Right ventricle myocardium superior (tissue), 1 donor: ENCODE measurements around the gene SEMA6D. TPM values are rescaled to one million over a fixed set of nuclear protein-coding genes. Genes with fewer than 3 reads are reported as not detected.

Source experiments
- ATAC-seq: fragments of 200-7000 bp; cut with Tn5 transposase; one replicate; pipeline ENCODE4 v1.9.1; 2020; ENCODE audit warnings: mild to moderate bottlenecking; ENCODE audit not compliant: poor library complexity
- DNase-seq: peaks from one replicate; pipeline ENCODE4 v3.0.0-alpha.2; 2020
- intact Hi-C: fragments of 100-400 bp; cut with DNase I; formaldehyde crosslinking; loops from one replicate; pipeline ENCODE4 v1.11.2; 2022
- long read RNA-seq: library from polyadenylated mRNA; unstranded; transcript quantifications from one replicate; pipeline ENCODE4 v2.0.0, GENCODE V29; 2021
- total RNA-seq: library from RNA; stranded (reverse); fragmentation: NEBNext Ultra II Directional; extraction: Animal tissue kit (Norgen Biotek cat#: 25700); gene quantifications from one replicate; pipeline ENCODE4 v1.2.1, GENCODE V29; 2021
- donor health status: DM: no; HTN: yes; CAD: no; lungs with severe emphysema.

SEMA6D gene
- total RNA-seq = 16.5 TPM
- long read RNA-seq, partial matches to known transcripts = 1 of 8 reads
- long read RNA-seq, other reads (novel, unspliced or antisense) = 6 of 8 reads

DNA sequence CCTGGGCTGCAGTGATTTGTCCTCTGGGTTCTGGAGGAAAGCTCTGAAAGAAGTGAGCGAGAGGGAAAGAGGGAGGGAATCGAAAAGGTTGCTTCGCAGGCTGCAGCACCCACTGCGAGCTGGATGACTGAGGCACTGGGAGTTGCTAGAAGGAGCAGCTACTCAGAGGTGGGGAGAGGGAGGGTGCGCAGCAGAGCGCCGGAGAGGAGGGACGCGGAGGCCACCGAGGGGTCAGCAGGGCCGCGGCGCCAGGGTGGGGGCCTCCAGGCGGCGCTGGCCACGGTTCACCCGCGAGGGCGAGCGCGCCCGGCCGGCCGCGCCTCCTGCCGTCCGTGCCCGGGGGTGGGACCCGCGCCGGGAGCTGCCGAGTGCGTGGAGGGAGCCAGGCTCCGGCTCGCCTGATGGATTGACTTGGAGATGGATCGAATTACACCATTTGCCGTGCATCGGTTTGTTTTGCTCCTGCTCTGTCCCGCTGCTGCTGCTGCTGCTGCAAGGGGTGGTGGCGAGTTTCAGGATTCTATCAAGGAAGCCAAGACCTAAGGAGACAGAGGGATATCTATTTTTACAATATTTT lies at the start of gene SEMA6D:
SEMA6D (plus strand) TSS at position 470 of the 577 bp plus-strand sequence. CDS start 42,294 bp downstream, outside the sequence.
- ATAC-seq = peak; percentile 88
- intact Hi-C loops = loop anchor here (5.0 to 10.0 kb wide), 2 partner anchors 58 to 210 kb away; no protein-coding TSS in a partner anchor
- DNase-seq = peak; percentile 84

DNA sequence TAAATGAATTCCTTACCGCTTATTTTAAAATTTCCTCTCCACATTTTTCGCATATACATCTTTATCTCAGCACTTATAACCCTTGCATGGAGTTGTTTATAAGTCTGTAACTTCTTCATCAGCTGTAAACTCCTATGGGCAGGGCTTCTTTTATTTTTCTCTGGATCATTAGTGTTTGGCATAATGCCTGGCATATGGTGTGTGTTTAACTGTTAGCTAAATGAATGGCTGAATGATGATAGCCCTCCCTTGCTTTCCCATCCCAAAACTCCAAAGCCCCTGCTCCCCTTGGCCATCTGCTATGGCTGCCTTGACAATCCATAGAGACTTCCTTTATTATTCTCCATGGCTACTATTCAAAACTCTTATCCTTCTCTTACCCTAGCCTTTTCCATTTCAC lies 48.1 kb upstream of the SEMA6D start:
- DNase-seq (no peak), ATAC-seq (no peak)
- intact Hi-C loops = no loop called here

DNA sequence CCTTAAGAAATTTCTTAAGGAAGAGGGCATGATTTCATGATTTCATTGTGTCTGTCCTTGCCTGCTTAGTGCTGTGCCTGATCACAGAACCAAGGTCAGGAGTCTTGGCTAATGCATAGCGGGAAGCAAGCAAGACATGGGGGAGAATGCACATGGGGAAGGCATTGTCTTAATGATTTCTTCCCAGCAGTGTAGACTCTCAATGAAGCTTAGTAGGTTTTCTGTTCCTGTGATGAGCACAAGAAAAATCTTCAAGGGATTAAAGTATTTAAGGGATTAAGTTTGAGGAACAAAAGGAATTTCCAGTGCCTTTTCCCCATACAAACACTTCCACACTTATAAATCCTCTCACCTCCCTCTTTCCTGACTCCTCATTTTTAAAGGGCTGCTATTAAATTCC lies 46.9 kb upstream of the SEMA6D start:
- ATAC-seq = no peak
- intact Hi-C loops = no loop called here

DNA sequence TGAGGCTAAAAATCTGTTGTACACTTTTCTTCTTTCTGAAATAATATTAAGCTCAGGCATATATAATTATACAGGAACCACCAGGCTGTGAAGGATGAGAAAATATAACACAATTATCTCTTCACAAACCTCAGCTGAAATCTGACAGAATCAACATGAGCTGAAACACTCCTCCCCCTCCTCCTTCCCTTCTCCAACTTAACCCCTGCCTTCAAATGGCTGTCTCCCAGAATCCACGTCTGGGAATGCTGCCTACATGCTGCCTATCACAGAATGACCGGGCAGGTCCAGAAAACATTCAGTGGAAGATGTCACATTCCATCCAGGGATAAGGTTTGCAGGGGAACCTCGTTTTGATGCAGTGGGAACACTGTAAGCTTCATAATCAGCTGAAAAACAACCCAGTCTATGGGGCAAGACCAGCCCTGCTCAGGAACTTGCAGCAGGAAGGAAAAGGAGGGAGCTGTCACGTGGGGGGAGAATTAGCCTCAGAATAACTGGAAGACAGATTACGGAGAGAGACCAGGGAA lies 44.0 kb upstream of the SEMA6D start:
- intact Hi-C loops = no loop called here
- DNase-seq (no peak), ATAC-seq (peak; percentile 59)

More for the DNA sequence above, 46.9 kb upstream of the SEMA6D start:
- DNase-seq = no peak

- intact Hi-C loops = no loop called here
- DNase-seq (no peak), ATAC-seq (no peak)
These were observed 42.6 kb upstream of the SEMA6D start for GRCh38 chr15:47674586-47675232.

DNA sequence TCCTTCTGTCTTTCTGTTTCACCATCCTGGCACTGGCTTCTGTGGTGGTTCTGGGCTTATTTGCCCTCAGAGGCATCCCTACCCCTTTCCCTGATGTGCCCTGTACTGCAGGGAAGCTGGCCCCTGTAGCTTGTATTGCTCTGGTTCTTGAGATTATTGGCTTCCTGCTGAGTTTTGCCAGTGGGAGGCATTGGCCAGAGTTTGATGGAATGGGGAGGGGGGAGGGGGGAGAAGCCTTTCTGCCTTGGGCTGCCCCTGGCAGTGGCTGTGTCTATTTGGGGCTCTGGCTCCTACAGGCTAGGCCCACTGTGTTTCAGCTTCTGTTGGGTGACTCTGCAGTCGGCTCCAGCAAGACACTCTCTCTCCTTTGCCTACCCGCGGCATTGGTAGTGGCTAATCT lies 41.6 kb upstream of the SEMA6D start:
- DNase-seq (no peak), ATAC-seq (no peak)
- intact Hi-C loops = no loop called here

GRCh38 chr15:47678040-47678439 lies 39.3 kb upstream of the SEMA6D start:
- ATAC-seq (no peak), DNase-seq (no peak)
- intact Hi-C loops = no loop called here

DNA sequence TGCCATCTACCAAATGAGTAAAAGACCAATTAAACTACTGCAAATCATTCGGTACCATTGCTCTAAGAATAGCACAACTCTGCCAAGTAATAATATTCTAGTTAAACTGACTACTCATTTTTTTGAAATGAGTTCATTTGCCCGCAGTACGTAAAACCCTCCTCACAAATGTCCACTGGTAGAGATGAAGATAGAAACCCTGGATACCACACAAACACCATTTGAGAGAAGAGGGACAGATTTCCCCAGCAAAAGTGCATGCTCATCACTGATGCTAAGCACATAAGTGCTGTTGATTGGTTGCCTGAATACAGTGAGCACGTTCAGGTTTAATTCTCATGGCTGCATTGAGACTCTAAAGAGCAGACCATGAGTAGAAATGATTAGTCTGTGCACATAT lies 34.6 kb upstream of the SEMA6D start:
- DNase-seq = no peak
- intact Hi-C loops = no loop called here
- no peak for ATAC-seq

GRCh38 chr15:47685141-47685870 lies 32.0 kb upstream of the SEMA6D start:
- ATAC-seq (no peak), DNase-seq (no peak)
- intact Hi-C loops = no loop called here

DNA sequence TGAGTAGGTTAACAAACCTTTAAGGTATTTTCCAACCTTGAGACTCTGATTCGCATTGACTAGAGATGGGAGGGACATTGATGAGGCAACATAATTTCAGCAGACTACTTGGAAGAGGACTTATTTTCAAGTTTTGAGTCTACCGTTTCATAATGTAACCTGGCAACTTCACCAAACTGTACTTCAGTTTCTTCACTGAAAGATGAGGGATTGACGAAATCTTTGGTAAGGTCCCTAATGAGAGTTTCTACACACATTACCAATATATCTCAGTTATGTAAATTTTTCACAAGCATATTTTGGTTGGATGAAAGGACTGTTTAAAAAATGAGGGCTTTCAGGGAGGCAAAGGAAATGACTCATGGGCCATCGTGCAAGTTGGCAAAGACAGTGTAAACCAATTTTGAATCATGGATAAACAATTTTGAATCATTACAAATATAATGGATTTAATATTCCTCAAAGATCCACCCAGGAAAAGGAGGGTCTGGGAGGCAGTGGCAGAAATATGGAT lies 28.7 kb upstream of the SEMA6D start:
- no peak for ATAC-seq
- no peak for DNase-seq
- intact Hi-C loops = no loop called here

GRCh38 chr15:47689660-47690059 lies 27.6 kb upstream of the SEMA6D start:
- no peak for ATAC-seq
- DNase-seq = no peak
- intact Hi-C loops = no loop called here

DNA sequence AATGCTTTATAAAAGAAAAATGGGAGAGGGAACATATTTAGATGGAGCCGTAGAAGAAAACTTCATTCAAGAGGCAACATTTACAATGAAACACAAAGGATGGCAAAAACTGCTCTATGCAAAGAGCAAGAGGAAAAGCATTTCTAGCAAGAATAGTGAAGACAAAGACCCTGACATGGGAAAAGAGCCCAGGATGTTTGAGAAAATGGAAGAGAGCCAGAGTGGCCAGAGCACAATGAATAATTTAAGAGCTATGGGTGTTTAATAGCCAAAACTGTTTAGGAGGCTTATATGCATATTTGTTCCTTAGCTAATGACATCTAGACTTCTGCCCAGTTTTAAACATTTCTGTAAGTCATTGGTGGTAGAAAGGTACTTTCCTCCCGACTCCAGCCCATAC lies 25.4 kb upstream of the SEMA6D start:
- ATAC-seq (no peak), DNase-seq (no peak)
- intact Hi-C loops = no loop called here

DNA sequence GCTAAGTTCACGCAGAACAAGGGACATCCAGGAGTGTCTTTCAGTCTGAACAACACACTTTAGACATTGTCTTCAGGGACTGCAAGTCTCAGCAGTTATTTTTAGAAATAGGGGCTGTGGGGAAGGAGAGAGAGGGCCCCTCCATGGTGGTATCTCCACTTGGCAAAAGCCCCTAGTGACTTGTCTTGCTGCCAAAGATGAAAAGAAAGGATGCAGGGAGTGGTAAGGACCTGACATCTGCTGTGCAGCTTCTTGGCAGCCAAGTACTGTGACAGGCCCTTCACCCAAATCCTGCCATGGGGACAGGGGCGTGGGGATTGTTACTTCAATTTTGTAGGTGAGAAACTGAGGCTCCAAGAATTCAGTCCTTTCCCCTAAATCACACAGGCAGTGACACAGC lies 21.0 kb upstream of the SEMA6D start:
- no peak for DNase-seq
- intact Hi-C loops = no loop called here
- ATAC-seq = no peak

DNA sequence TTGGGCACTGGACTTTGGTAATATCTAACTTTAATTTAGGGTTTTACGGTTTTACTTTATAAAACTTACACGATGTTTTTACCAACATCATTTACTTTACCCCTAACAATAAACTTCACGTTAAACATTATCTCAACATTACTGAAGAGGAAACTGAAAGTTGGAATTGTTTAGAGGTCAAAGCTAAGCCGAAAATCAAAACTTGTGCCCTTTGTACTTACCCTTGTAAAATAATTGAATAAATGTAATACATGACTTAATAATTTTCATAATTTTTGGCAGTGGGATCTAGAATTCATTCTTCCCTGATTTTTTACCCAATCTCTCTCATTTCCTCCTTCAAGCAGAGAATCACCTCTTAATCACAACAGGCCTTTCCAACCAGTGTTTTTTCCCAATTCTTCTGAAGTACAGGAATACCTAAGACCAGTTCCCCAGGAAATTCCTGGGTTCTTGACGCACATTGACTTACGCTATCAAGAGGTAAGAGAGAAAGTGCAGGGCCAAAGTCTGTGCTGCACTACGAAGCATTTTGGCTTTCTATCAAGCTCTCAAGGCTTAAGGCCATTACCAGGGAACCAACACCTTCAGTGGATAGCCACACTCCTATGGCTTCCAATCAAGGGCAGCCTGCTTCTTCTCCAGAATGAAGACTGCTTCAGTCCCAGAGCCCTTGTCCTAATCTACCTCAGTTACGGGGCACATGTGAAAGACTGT lies 11.9 kb upstream of the SEMA6D start:
- intact Hi-C loops = no loop called here
- DNase-seq (no peak), ATAC-seq (no peak)

- intact Hi-C loops = no loop called here
- no peak for DNase-seq
- ATAC-seq = no peak
These were observed 9.9 kb upstream of the SEMA6D start for GRCh38 chr15:47707391-47707790.

- intact Hi-C loops = loop anchor here (2.0 kb wide), 1 partner anchor 280 kb away; no protein-coding TSS in a partner anchor
- DNase-seq = no peak
- no peak for ATAC-seq
These were observed 8.9 kb upstream of the SEMA6D start for GRCh38 chr15:47708161-47708980.

GRCh38 chr15:47711655-47712054 lies 5.7 kb upstream of the SEMA6D start:
- no peak for ATAC-seq

DNA sequence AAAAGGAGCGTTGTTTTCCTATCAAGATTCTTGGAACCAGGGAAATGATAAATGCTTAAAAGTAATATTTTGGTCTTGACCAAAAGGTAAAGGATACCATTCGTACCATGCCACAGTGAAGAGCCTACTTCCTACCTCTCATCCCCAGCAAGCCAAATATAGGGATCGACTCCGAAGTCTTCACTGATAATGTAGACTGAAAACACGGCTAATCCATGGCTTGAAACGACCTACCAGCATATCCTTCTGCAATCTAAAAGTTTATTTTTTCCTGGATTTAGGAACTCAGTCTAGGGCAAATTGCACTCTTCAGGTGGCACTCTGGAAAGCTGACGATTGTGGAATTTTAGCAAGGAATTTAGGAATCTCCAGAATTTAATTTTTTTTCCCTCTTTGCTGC lies 1.9 kb upstream of the SEMA6D start:
- ATAC-seq = no peak
- no peak for DNase-seq
- intact Hi-C loops = loop anchor here (5.0 to 10.0 kb wide), 2 partner anchors 59 to 208 kb away; no protein-coding TSS in a partner anchor

More at GRCh38 chr15:47711655-47712054, 5.7 kb upstream of the SEMA6D start:
- intact Hi-C loops = loop anchor here (10.0 kb wide), 1 partner anchor 63 kb away; no protein-coding TSS in a partner anchor
- no peak for DNase-seq
